T-cell (primary cell): ENCODE results near the gene VEGFA. TPM values are rescaled to one million over a fixed set of nuclear protein-coding genes. Genes with fewer than 3 reads are reported as not detected.

Experiments
- ATAC-seq, 4 experiments: fragments of 200-7000 bp in 3 of 4; fragments of 150-1000 bp in 1 of 4; cut with Tn5 transposase; replicated peaks in 1 of 4; 1 replicate in 3 of 4; 2 replicates in 1 of 4; pipeline ENCODE4 v1.10.0; 2021; ENCODE audit warnings: moderate library complexity in 3 of 4, mild to moderate bottlenecking in 2 of 4, moderate number of reproducible peaks in 1 of 4
- CTCF ChIA-PET, 2 donors: fragments of 300-600 bp; sonication (Branson Sonifier 250); formaldehyde crosslinking; loops; one replicate each; lab custom pipeline; 2022; ENCODE audit warnings: antibody characterized with exemption in 2 of 2; lab: Charles Lee
- POLR2A ChIA-PET, 2 donors: fragments of 300-600 bp; sonication (Branson Sonifier 250); formaldehyde crosslinking; loops; one replicate each; lab custom pipeline; 2022; ENCODE audit warnings: antibody characterized with exemption in 2 of 2; lab: Charles Lee
- DNase-seq, 35 experiments: peaks; one replicate each; pipeline versions ENCODE4 v3.0.0 to v3.0.0-alpha.2; 2013 to 2023
- H3K27ac ChIP-seq: one replicate; pipeline ENCODE4 v1.5.1; 2013; ENCODE audit warnings: low read length
- H3K27me3 ChIP-seq, 2 experiments: replicated peaks in 1 of 2; 1 replicate in 1 of 2; 2 replicates in 1 of 2; pipeline versions ENCODE4 v1.6.1 to v1.7.0; 2013; ENCODE audit warnings: low read length in 1 of 2, mixed read lengths in 1 of 2; ENCODE audit not compliant: control insufficient read depth in 2 of 2, insufficient read depth in 2 of 2; ENCODE audit errors: extremely low read depth in 1 of 2
- H3K36me3 ChIP-seq, 2 donors: 1 replicate in 1 of 2; 2 replicates in 1 of 2; pipeline versions ENCODE4 v1.6.1 to v1.7.0; 2013; ENCODE audit warnings: low read length in 1 of 2; ENCODE audit not compliant: control insufficient read depth in 2 of 2, insufficient read depth in 1 of 2; ENCODE audit errors: extremely low read depth in 1 of 2
- H3K4me1 ChIP-seq, 2 experiments: 1 replicate in 1 of 2; 2 replicates in 1 of 2; pipeline versions ENCODE4 v1.6.1 to v1.7.0; 2013; ENCODE audit warnings: low read length in 2 of 2, mixed read lengths in 1 of 2; ENCODE audit not compliant: insufficient read depth in 2 of 2, control insufficient read depth in 1 of 2; ENCODE audit errors: extremely low read depth in 1 of 2
- H3K4me3 ChIP-seq, 2 donors: 1 replicate in 1 of 2; 2 replicates in 1 of 2; pipeline versions ENCODE4 v1.5.1 to v1.7.0; 2013; ENCODE audit warnings: mild to moderate bottlenecking in 2 of 2, low read length in 1 of 2, moderate library complexity in 1 of 2; ENCODE audit not compliant: control insufficient read depth in 1 of 2; ENCODE audit errors: extremely low read depth in 1 of 2
- H3K9me3 ChIP-seq: 2 replicates; pipeline ENCODE4 v1.7.0; 2013
- H3K27ac Mint-ChIP-seq, 2 donors: one replicate each; pipeline ENCODE4 v1.8.0; 2020 to 2021; ENCODE audit warnings: mild to moderate bottlenecking in 2 of 2, mixed read lengths in 2 of 2
- H3K27me3 Mint-ChIP-seq, 2 donors: one replicate each; pipeline ENCODE4 v1.8.0; 2021 to 2022; ENCODE audit warnings: mixed read lengths in 2 of 2
- H3K36me3 Mint-ChIP-seq: one replicate; pipeline ENCODE4 v1.8.0; 2021; ENCODE audit warnings: mixed read lengths
- H3K4me1 Mint-ChIP-seq, 3 donors: one replicate each; pipeline ENCODE4 v1.8.0; 2020 to 2022; ENCODE audit warnings: mixed read lengths in 3 of 3, mild to moderate bottlenecking in 1 of 3
- H3K4me3 Mint-ChIP-seq, 3 donors: one replicate each; pipeline ENCODE4 v1.8.0; 2020 to 2022; ENCODE audit warnings: mild to moderate bottlenecking in 3 of 3, mixed read lengths in 3 of 3, moderate library complexity in 3 of 3
- H3K9me3 Mint-ChIP-seq, 3 donors: one replicate each; pipeline ENCODE4 v1.8.0; 2020 to 2022; ENCODE audit warnings: mixed read lengths in 3 of 3
- WGBS: methylation state at CpG from one replicate; pipeline ENCODE4 v1.1.5; 2013; ENCODE audit warnings: missing lambda C conversion rate; ENCODE audit not compliant: insufficient coverage; 5-methylcytosine and 5-hydroxymethylcytosine counted together
- total RNA-seq, 35 experiments: library from RNA in 6 of 35; stranded (reverse) in 6 of 35; fragments of 120-200 nt in 1 of 35; gene quantifications; one replicate each; pipeline versions ENCODE4 v1.2.1 to v1.2.4 and lab custom pipeline; 2013 to 2026

Gene VEGFA
- total RNA-seq, 5 donors from 2014 or later (not counting 1 experiment from before 2014, with no cell fraction given), result 1.1 to 8.9 (median 6.4) TPM

DNA sequence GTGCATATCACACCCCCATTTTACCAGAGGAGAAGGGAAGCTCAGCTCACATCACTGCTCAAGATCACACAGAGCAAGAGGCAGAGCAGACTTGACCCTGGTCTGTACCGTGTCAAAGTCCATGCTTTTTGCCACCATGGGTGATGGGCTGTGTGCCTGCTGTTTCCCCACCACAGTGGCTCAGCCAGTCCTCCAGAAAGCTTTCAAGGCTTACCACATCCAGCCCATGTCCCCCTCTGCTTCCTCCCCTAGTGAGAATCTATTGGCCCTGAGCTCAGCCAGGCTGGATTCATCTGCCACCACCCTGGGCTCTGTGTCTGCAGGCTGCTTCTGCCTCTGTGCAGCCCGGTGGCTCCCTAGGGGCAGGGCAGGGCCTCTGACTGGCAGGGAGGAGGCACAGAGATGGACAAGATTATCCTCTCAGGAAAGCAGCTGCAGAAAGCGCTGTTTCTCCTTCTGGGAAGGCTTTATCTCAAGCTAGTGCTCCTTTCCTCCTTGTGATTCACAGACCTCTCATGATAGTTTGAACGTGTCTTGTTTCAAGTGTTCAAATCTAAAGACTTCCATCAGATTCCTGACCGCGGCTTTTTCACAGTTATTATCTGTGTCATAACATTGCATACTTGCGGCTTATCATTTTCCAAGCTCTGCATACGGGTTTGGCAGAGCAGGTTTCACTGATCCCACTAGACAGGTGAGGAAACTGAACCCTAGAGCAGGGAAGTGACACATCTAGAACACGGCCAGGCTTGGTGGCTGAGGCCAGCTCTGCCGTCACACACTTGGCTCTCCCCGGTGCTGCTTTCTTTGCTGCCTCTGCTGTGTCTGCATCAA, 37.4 kb downstream of the VEGFA start:
- CTCF ChIA-PET, result no interaction called here
- Histone ChIP-seq H3K9me3 (no peaks in the 10 kb centered on the region), H3K36me3 (no peaks in the 10 kb centered on the region), H3K4me1 (no peaks in the 10 kb centered on the region), H3K4me3 (no peak overlapping the region), H3K27me3 (peaks cover 0 to 3% of the 10 kb centered on the region in 2 experiments), H3K27ac (no peak overlapping the region)
- H3K9me3 Mint-ChIP-seq, result no peaks in the 10 kb centered on the region
- no peak overlapping the region for H3K27ac Mint-ChIP-seq
- ATAC-seq (no peak), DNase-seq (no peak)
- H3K36me3 Mint-ChIP-seq, result no peaks in the 10 kb centered on the region
- WGBS, result 71% methylated on average over 11 of the region's 11 CpGs
- no peak overlapping the region for H3K4me3 Mint-ChIP-seq
- H3K4me1 Mint-ChIP-seq, result no peaks in the 10 kb centered on the region
- no peaks in the 10 kb centered on the region for H3K27me3 Mint-ChIP-seq
- POLR2A ChIA-PET, result no interaction called here

DNA sequence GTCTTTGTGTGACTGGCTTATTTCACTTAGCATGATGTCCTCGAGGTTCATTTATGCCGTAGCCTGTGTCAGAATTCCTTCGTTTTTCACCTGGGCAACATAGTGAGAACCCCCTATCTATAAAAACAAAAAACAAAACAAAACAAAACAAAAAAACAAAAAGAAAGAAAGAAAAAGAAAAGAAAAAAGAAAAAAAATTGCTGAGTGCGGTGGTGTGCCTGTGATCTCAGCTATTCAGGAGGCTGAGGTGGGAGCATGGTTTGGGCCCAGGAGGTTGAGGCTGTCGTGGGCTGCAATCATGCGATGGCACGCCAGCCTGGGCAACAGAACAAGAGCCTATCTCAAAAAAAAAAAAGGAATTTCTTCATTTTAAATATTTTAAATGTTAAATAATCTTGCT, 38.4 kb downstream of the VEGFA start:
- ATAC-seq, result no peak
- Histone ChIP-seq H3K4me1 (peaks cover 0 to 8% of the 10 kb centered on the region in 2 experiments), H3K9me3 (no peaks in the 10 kb centered on the region), H3K27me3 (peaks cover 0 to 3% of the 10 kb centered on the region in 2 experiments), H3K27ac (no peak overlapping the region), H3K36me3 (no peaks in the 10 kb centered on the region), H3K4me3 (no peak overlapping the region)
- Mint-ChIP-seq H3K27ac (no peak overlapping the region), H3K9me3 (no peaks in the 10 kb centered on the region), H3K4me3 (no peak overlapping the region), H3K36me3 (no peaks in the 10 kb centered on the region), H3K4me1 (peaks cover 5 to 6% (median 5%) of the 10 kb centered on the region in 3 donors), H3K27me3 (no peaks in the 10 kb centered on the region)
- ChIA-PET POLR2A (no interaction called here), CTCF (no interaction called here)
- DNase-seq, result no peak
- WGBS, result no CpG with 5 or more reads among the region's 7 CpGs

DNA sequence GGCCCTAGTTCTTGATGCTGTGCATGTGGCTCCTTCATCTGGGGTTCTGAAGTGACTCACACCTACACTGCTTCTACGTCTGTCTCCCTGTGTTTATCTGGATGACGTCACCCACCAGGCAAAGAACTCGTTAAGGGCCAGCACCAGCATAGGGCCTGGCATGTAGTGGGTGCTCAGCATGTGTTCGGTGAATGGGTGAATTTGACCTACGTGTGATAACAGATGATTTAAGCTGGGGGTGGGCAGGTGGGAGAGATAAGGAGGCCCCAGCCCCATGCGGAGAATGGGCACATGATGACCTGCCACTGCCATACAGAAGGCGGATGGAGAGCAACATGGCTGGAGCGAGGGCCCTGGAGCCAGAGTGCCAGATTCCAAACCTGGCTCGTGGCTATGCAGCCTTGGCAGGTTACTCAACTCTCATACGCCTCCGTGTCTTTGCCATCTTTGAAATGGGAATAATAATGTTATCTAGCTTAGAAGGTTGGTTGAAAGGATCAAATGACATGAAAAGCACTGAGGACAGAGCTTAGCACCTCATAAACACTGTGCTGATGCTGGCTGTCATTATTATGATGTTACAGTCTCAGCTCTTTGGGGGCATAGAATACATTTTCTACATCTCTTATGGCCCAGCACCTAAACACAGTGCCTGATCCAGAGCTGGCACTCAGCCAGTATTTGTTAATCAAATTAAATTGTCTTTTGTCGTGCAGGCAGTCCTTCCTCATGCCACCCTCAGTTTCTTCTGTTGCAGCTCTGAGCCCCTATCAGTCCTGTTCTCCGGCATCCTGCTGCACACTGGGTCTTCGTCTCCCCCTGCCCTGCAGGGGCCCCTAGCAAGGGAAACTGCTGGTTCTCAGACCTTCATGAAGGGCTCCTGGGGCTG, 39.6 kb downstream of the VEGFA start:
- H3K27ac Mint-ChIP-seq, result no peak overlapping the region
- DNase-seq (no peak), ATAC-seq (no peak)
- no peaks in the 10 kb centered on the region for H3K27me3 Mint-ChIP-seq
- Histone ChIP-seq H3K4me1 (peaks cover 0 to 16% of the 10 kb centered on the region in 2 experiments), H3K36me3 (no peaks in the 10 kb centered on the region), H3K27ac (no peak overlapping the region), H3K9me3 (no peaks in the 10 kb centered on the region), H3K4me3 (no peak overlapping the region), H3K27me3 (peaks cover 0 to 3% of the 10 kb centered on the region in 2 experiments)
- WGBS, result 85% methylated on average over 14 of the region's 14 CpGs
- H3K4me3 Mint-ChIP-seq, result no peak overlapping the region
- H3K36me3 Mint-ChIP-seq, result no peaks in the 10 kb centered on the region
- peaks cover 6 to 11% (median 10%) of the 10 kb centered on the region in 3 donors for H3K4me1 Mint-ChIP-seq
- ChIA-PET CTCF (no interaction called here), POLR2A (no interaction called here)
- no peaks in the 10 kb centered on the region for H3K9me3 Mint-ChIP-seq

DNA sequence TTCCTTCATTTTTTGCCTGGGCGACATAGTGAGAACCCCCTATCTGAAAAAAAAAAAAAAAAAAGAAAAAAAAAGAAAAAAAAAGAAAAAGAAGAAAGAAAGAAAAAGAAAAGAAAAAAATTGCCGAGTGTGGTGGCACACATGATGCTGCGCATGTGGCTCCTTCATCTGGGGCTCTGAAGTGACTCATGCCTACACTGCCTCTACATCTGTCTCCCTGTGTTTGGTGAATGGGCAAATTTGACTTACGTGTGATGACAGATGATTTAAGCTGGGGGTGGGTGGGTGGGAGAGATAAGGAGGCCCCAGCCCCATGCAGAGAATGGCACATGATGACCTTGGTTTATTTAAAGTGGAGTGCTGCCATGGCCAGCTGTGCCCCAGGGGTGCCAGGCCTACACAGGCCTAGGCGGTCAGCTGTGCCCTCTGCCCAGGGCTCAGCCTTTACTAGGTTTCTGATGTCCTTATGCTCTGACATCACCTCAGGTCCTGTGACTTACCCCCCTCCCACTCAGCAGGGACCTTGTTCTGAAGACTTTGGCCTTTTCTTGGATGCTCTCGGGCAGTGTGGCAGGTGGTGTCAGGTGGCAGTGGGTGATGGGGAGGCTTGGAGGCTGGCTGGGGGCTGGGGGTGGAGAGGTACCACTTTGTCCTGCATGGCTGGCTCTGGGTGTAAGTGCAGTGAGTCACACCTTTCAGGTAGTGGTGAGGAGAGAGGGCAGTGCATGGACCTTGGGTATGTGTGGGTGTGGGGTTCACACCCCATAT, 41.1 kb downstream of the VEGFA start:
- no CpG with 5 or more reads among the region's 6 CpGs for WGBS
- no peaks in the 10 kb centered on the region for H3K36me3 Mint-ChIP-seq
- POLR2A ChIA-PET, result no interaction called here
- peaks cover 0 to 3% of the 10 kb centered on the region in 2 donors for H3K27me3 Mint-ChIP-seq
- Histone ChIP-seq H3K27ac (no peak overlapping the region), H3K36me3 (no peaks in the 10 kb centered on the region), H3K4me1 (peaks cover 0 to 16% of the 10 kb centered on the region in 2 experiments), H3K4me3 (no peak overlapping the region), H3K27me3 (peaks cover 0 to 3% of the 10 kb centered on the region in 2 experiments), H3K9me3 (no peaks in the 10 kb centered on the region)
- peaks cover 6 to 11% (median 10%) of the 10 kb centered on the region in 3 donors for H3K4me1 Mint-ChIP-seq
- no peaks in the 10 kb centered on the region for H3K9me3 Mint-ChIP-seq
- CTCF ChIA-PET, result no interaction called here
- ATAC-seq, result no peak
- DNase-seq, result no peak
- H3K4me3 Mint-ChIP-seq, result no peak overlapping the region
- H3K27ac Mint-ChIP-seq, result no peak overlapping the region

DNA sequence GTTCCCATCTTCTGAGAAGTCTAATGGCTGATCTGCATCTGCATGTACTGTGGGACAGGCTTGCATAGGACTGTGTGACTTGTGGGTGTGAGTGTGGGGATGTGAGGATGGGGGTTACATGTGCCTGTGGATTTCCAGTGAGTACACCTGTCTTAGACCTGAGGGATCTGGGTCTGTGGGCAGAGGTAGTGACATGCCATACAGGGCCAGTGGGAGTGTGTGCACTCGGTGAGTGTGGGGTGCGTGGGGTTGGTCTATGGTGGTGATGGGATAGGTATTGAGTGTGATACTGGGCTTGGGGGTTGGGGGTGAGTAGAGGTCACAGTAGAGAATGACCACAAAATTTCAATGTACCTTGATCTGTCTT, 41.7 kb downstream of the VEGFA start:
- peaks cover 6 to 11% (median 10%) of the 10 kb centered on the region in 3 donors for H3K4me1 Mint-ChIP-seq
- H3K27ac Mint-ChIP-seq, result no peak overlapping the region
- no peak overlapping the region for H3K4me3 Mint-ChIP-seq
- DNase-seq (no peak), ATAC-seq (no peak)
- no peaks in the 10 kb centered on the region for H3K9me3 Mint-ChIP-seq
- H3K36me3 Mint-ChIP-seq, result no peaks in the 10 kb centered on the region
- POLR2A ChIA-PET, result no interaction called here
- H3K27me3 ChIP-seq, result peaks cover 0 to 3% of the 10 kb centered on the region in 2 experiments
- H3K36me3 ChIP-seq, result no peaks in the 10 kb centered on the region
- peaks cover 0 to 3% of the 10 kb centered on the region in 2 donors for H3K27me3 Mint-ChIP-seq
- no peak overlapping the region for H3K4me3 ChIP-seq
- CTCF ChIA-PET, result no interaction called here
- no peak overlapping the region for H3K27ac ChIP-seq
- peaks cover 0 to 16% of the 10 kb centered on the region in 2 experiments for H3K4me1 ChIP-seq
- no peaks in the 10 kb centered on the region for H3K9me3 ChIP-seq
- WGBS, result no CpG with 5 or more reads among the region's 2 CpGs
